HG02571 (cell line): ENCODE data around the gene LRSAM1.

ENCODE experiments used
- ATAC-seq: cut with Tn5 transposase; IDR thresholded peaks from one replicate; pipeline ENCODE4 v1.9.1; 2021; ENCODE audit warnings: mild to moderate bottlenecking, moderate library complexity; ENCODE audit not compliant: unreplicated experiment

The LRSAM1 gene

GRCh38 chr9:127529671-127530070 is 78.4 kb downstream of the LRSAM1 start:
- no peak for ATAC-seq

DNA sequence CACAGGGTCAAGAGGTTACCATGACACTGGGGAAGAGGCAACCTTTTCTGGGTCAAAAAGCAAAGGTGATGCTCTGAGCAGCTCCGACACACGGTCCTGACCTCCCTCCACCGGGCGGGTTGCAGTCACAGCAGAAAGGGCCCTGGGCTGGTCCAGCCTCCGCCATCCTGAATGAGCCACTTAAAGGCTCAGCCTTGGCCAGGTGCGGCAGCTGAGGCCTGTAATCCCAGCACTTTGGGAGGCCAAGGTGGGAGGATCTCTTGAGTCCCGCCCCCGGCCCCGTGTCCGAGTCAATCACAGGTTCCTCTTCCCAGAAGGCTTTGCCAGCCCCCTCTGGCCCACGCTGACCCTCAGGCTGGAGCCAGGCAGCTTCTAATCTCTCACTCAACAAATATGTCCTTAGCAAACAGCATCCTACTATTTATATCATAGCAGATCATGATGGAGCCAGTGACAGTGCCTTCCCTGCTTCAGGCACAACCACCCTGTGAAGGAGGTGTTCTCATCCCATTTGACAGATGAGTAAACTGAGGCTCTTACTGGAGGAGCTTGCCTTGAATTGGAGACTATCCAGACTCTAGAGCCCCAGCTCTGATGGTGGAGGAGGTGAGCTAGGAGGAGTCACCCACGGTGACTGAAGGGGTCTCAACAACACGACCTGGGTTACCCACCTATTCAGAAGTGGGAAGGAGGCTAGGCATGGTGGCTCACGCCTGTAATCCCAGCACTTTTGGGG is 79.1 kb downstream of the LRSAM1 start:
- no peak for ATAC-seq

GRCh38 chr9:127531676-127532075 is 80.4 kb downstream of the LRSAM1 start:
- no peak for ATAC-seq

- ATAC-seq = no peak
Observed at GRCh38 chr9:127534250-127534906, 83.1 kb downstream of the LRSAM1 start.

GRCh38 chr9:127534931-127535330 is 83.6 kb downstream of the LRSAM1 start:
- ATAC-seq = no peak

- no peak for ATAC-seq
Observed at GRCh38 chr9:127535396-127535795, 84.1 kb downstream of the LRSAM1 start.

GRCh38 chr9:127535834-127536233 is 84.5 kb downstream of the LRSAM1 start:
- ATAC-seq = no peak

DNA sequence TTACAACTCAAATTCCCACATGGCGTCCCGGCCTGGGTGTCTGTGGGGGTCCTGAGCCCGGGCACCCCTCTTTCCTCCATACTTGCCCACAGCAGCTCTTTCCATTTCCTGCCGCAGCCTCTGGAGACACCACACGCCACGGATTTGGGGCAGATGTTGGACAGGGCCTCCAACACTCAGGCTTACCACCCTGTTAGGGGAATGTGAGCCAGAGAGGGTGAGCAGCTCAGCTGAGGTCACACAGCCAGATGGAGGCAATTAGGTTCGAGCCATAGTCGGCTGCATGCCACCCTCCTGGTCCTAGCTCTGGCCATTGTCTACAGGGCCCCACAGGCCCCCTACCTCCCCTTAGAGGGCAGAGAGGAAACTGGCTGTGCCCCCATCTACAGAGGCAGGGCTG is 85.2 kb downstream of the LRSAM1 start:
- no peak for ATAC-seq

DNA sequence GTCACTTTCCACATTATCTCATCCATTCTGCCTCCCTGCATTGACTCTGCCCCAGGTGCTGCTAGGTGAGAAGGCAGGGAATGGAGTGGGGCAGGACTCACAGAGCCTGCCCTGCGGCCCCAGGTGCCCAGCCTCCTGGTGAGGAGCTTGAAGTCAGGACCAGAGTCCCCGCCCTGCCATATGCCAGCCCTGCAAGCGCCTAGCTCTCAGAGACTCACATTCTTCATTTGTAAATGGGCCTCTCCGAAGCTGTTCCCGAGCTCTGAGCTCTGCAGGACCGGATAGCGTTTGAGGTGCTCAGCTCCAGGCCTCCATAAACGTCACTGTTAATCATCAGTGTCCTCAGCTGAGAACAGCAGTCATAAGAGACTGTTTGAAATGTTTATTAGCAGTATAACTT is 85.7 kb downstream of the LRSAM1 start:
- no peak for ATAC-seq

GRCh38 chr9:127537792-127538191 is 86.5 kb downstream of the LRSAM1 start:
- ATAC-seq = no peak

- ATAC-seq = no peak
Observed at GRCh38 chr9:127538849-127539258, 87.5 kb downstream of the LRSAM1 start.

DNA sequence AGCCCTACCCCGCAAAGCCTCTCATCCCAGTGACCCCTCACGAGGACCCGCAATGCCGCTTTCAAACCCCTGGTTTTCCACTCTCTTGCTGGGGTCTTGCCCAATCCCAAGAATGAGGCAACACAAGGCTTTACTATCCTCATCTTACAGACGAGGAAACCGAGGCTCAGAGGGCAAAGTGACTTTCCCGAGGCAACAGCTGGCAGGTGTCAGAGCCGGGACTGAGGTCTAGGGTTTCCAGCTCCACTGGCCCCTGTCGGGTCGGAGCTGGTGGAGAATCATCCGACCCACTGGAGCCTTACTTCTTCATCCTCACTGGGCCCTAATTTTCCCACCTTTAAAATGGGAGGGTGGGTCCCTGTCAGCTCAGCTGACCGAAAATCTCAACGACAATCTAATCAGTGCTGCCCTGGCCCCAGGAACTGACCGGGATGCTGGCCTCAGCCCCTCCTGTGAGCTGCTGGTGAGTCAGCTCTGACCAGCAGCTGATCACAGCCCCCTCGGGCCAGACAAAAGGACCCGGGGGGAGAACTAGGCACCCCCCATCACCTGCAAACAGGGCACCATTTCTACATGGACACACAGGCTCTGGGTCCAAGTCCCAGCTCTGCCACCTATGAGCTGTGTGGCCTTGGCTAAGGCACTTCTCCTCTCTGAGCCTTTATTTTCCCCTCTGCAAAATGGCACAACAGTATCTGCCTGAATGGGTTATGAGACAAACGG is 88.1 kb downstream of the LRSAM1 start:
- ATAC-seq = no peak

- no peak for ATAC-seq
Observed at GRCh38 chr9:127539982-127540663, 88.8 kb downstream of the LRSAM1 start.

DNA sequence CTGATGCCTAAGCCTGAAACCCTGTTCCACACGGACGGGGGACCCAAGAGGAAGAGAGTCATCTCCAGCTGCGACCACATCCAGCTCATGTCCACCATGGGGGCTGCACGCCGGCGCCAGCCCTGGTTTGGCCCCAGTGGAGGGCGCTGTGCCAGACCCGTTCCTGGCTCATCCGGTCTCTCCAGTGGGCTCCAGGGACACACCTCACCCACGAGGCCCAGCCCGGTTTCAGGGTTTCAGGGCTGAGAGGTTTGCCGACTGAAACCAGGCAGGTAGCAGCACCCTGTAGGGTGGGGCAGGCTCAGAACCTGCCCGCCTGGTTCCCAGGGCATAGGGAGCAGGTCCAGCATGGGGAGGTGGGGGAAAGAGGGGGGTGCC is 89.3 kb downstream of the LRSAM1 start:
- ATAC-seq = no peak

DNA sequence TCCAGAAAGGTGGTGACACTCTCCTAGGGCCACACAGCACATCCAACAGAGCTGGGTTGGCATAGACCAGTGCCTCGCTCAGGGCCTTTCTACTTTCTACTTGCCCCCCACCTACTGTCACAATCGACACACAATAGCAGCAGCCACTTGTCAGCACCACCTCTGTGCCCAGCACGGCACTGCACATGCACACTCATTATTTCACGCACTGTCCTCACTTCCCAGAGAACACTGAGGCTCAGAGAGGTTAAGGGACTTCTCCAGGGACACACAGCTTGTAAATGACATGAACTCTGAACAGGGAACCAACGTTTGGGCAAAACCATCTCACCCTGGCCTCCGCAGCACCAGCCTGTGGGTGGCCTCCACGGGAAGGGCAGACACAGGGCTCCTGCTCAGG is 89.9 kb downstream of the LRSAM1 start:
- ATAC-seq = no peak

GRCh38 chr9:127541865-127542264 is 90.6 kb downstream of the LRSAM1 start:
- no peak for ATAC-seq

DNA sequence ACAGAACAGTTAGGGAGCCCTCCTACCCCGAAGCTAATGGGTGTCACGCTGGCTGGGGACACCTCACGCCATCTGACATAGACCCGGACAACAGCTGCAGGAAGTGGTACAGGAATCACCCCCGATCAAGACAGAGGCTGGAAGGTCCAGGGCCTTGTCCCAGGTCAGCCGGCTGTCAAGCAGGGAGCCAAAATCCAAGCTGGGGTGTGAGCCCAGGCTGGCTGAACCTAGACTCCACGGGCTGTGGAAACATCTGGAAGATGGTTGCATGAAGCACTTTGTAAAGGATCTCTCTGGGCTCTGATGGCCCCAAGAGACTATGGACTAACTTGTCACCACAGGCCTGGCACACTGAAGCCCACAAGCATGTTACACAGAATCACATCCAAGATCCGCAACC is 91.9 kb downstream of the LRSAM1 start:
- ATAC-seq = no peak

DNA sequence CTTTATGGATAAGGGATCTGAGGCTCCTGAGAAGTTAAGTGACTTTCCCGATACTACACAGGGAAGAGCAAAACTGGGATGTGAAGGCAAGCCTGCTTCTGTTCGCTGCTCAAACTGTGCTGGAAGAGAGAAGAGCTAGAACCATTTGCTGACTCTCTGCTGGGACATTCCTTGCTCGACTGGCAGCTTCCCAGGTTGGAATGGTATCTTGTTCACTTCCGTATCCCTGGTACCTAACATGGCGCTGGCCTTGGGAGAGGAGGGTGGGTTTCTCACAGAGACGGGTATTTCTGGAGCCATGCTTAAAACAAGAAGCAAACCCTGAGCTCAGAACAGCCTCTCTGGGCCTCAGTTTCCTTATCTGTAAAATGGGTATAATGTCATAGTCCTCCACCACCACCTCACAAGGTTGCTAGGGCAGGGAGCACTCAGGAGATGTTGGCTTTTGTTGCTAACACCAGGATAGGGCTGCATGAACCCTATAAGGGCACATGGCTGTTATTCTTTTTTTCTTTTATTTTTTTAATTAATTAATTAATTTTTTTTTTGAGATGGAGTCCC is 92.7 kb downstream of the LRSAM1 start:
- no peak for ATAC-seq

- ATAC-seq = no peak
Observed at GRCh38 chr9:127545196-127546124, 94.2 kb downstream of the LRSAM1 start.
